Keratinocyte (primary cell): Measurements from ENCODE around the gene CCDC179. TPM values are rescaled to one million over a fixed set of nuclear protein-coding genes. Genes with fewer than 3 reads are reported as not detected.

Experiments used
- DNase-seq: peaks from one replicate; pipeline ENCODE4 v3.0.0-alpha.2; 2011; ENCODE audit warnings: low read depth, missing footprints, low spot score
- FAIRE-seq: peaks from 2 replicates; lab custom pipeline; 2011; peaks lifted over from hg19 to GRCh38; lab: Jason Lieb, UNC
- H2AFZ ChIP-seq: 2 replicates; pipeline ENCODE4 v1.6.0; 2012; ENCODE audit warnings: low read length, control low read depth, inconsistent platforms; ENCODE audit not compliant: control insufficient read depth
- H3K27ac ChIP-seq: 2 replicates; pipeline ENCODE4 v1.5.1; 2011; ENCODE audit warnings: low read length; ENCODE audit not compliant: control insufficient read depth, insufficient read depth
- H3K27me3 ChIP-seq: 3 replicates; pipeline ENCODE4 v1.6.0; 2011; ENCODE audit warnings: low read length; ENCODE audit not compliant: control insufficient read depth, insufficient read depth; ENCODE audit errors: extremely low read depth
- H3K36me3 ChIP-seq, 2 experiments: 2 replicates in 1 of 2; 3 replicates in 1 of 2; pipeline ENCODE4 v1.5.1; 2011; ENCODE audit warnings: low read length in 2 of 2, mild to moderate bottlenecking in 1 of 2; ENCODE audit not compliant: control insufficient read depth in 2 of 2, insufficient read depth in 2 of 2; ENCODE audit errors: extremely low read depth in 1 of 2
- H3K4me1 ChIP-seq: 3 replicates; pipeline ENCODE4 v1.5.1; 2011; ENCODE audit warnings: low read length; ENCODE audit not compliant: control insufficient read depth, insufficient read depth; ENCODE audit errors: extremely low read depth
- H3K4me2 ChIP-seq: 3 replicates; pipeline ENCODE4 v1.6.0; 2011; ENCODE audit warnings: low read depth, low read length; ENCODE audit not compliant: control insufficient read depth, insufficient read depth; ENCODE audit errors: extremely low read depth
- H3K4me3 ChIP-seq, 3 experiments: fragments of 200-600 bp in 1 of 3; sonication (generic) in 1 of 3; 2 replicates in 2 of 3; 3 replicates in 1 of 3; pipeline ENCODE4 v1.5.1; 2011 to 2016; ENCODE audit warnings: low read length in 3 of 3, mild to moderate bottlenecking in 3 of 3, control low read depth in 2 of 3, inconsistent platforms in 1 of 3, low read depth in 1 of 3, mixed read lengths in 1 of 3, mixed run types in 1 of 3, moderate library complexity in 1 of 3; ENCODE audit not compliant: control insufficient read depth in 2 of 3, insufficient read depth in 2 of 3; ENCODE audit errors: extremely low read depth in 1 of 3
- H3K79me2 ChIP-seq: 2 replicates; pipeline ENCODE4 v1.6.0; 2012; ENCODE audit warnings: low read length; ENCODE audit not compliant: control insufficient read depth, insufficient read depth
- H3K9ac ChIP-seq: 3 replicates; pipeline ENCODE4 v1.6.0; 2011; ENCODE audit warnings: low read length; ENCODE audit not compliant: control insufficient read depth, insufficient read depth; ENCODE audit errors: extremely low read depth
- H3K9me1 ChIP-seq: 3 replicates; pipeline ENCODE4 v1.6.0; 2011; ENCODE audit warnings: low read length; ENCODE audit not compliant: control insufficient read depth, insufficient read depth; ENCODE audit errors: extremely low read depth
- H3K9me3 ChIP-seq: 2 replicates; pipeline ENCODE4 v1.5.1; 2012; ENCODE audit warnings: low read depth, low read length; ENCODE audit not compliant: control insufficient read depth
- H4K20me1 ChIP-seq: 3 replicates; pipeline ENCODE4 v1.6.0; 2011; ENCODE audit warnings: low read length; ENCODE audit not compliant: control insufficient read depth, insufficient read depth; ENCODE audit errors: extremely low read depth
- CTCF ChIP-seq, 3 experiments: IDR thresholded peaks in 1 of 3; conservative IDR thresholded peaks in 1 of 3; optimal IDR thresholded peaks in 1 of 3; 2 replicates in 2 of 3; 3 replicates in 1 of 3; pipeline versions ENCODE3 to v1.5.1; 2011; ENCODE audit warnings: low read length in 3 of 3, mild to moderate bottlenecking in 3 of 3, moderate library complexity in 2 of 3, control low read depth in 1 of 3, inconsistent platforms in 1 of 3; ENCODE audit not compliant: insufficient read depth in 2 of 3; ENCODE audit errors: extremely low read depth in 1 of 3
- EZH2 ChIP-seq: IDR thresholded peaks from one replicate; pipeline ENCODE4 v1.6.1; 2012; ENCODE audit warnings: inconsistent platforms, mild to moderate bottlenecking, low read length, moderate library complexity
- dilution Hi-C: fragments of 300-500 bp; cut with MboI; formaldehyde crosslinking; loops from one replicate; pipeline ENCODE4 v1.7.0; 2020; ENCODE audit warnings: low sequenced_read_pairs; ENCODE audit not compliant: extremely low pct_ligation_motif_present
- polyA plus RNA-seq, 5 experiments: library from polyadenylated mRNA; depleted of rRNA in 3 of 5; stranded (reverse) in 3 of 5; stranded (forward) in 1 of 5; unstranded in 1 of 5; fragments of >200 nt; gene quantifications; 1 replicate in 1 of 5; 2 replicates in 3 of 5; 3 replicates in 1 of 5; pipeline versions ENCODE4 v1.2.1 to v1.2.3, GENCODE V29; 2011 to 2012; ENCODE audit warnings: missing spikeins in 2 of 5, low read depth in 1 of 5, low replicate concordance in 1 of 5

The CCDC179 gene
- polyA plus RNA-seq, 1 donor (not counting 4 experiments of a cell fraction or from before 2014, with no cell fraction given), result not detected

GRCh38 chr11:22846726-22847125 lies 13.5 kb downstream of the CCDC179 start:
- dilution Hi-C loops, result no loop called here

GRCh38 chr11:22832315-22833015 lies 27.8 kb downstream of the CCDC179 start:
- no peak overlapping the region for H3K4me2 ChIP-seq
- H3K27me3 ChIP-seq, result no peaks in the 10 kb centered on the region
- H3K9me1 ChIP-seq, result no peaks in the 10 kb centered on the region
- FAIRE-seq (no peak), DNase-seq (no peak)
- no peaks in the 10 kb centered on the region for H3K9me3 ChIP-seq
- H3K4me3 ChIP-seq, result no peak overlapping the region
- H3K79me2 ChIP-seq, result no peaks in the 10 kb centered on the region
- TF ChIP-seq EZH2, result no peak
- TF ChIP-seq CTCF (optimal IDR thresholded peaks at IDR 0.05 in 1 of 3, IDR thresholded peaks at IDR 0.05 in 1 of 3, conservative IDR thresholded peaks at IDR 0.05 in 1 of 3; ENCODE audit: extremely low read depth in 1 of 3, insufficient read depth in 2 of 3, low read length in 3 of 3), result no peak
- H2AFZ ChIP-seq, result no peak overlapping the region
- H3K27ac ChIP-seq, result no peak overlapping the region
- no peak overlapping the region for H3K9ac ChIP-seq
- dilution Hi-C loops, result no loop called here
- H4K20me1 ChIP-seq, result no peaks in the 10 kb centered on the region
- no peaks in the 10 kb centered on the region for H3K36me3 ChIP-seq
- peaks cover 5% of the 10 kb centered on the region for H3K4me1 ChIP-seq

More at GRCh38 chr11:22846726-22847125, 13.5 kb downstream of the CCDC179 start:
- no peak for TF ChIP-seq EZH2
- TF ChIP-seq CTCF (optimal IDR thresholded peaks at IDR 0.05 in 1 of 3, IDR thresholded peaks at IDR 0.05 in 1 of 3, conservative IDR thresholded peaks at IDR 0.05 in 1 of 3; ENCODE audit: extremely low read depth in 1 of 3, insufficient read depth in 2 of 3, low read length in 3 of 3), result no peak
- Histone ChIP-seq H3K79me2 (no peaks in the 10 kb centered on the region), H3K4me2 (no peak overlapping the region), H3K9ac (no peak overlapping the region), H3K4me3 (no peak overlapping the region), H2AFZ (no peak overlapping the region), H3K27ac (no peak overlapping the region), H4K20me1 (no peaks in the 10 kb centered on the region), H3K9me3 (no peaks in the 10 kb centered on the region), H3K36me3 (no peaks in the 10 kb centered on the region), H3K9me1 (no peaks in the 10 kb centered on the region), H3K4me1 (no peaks in the 10 kb centered on the region), H3K27me3 (no peaks in the 10 kb centered on the region)
- DNase-seq (no peak), FAIRE-seq (no peak)
